HCT116 (cell line): ENCODE results near the gene FCN1.

Experiments
- EGR1 ChIP-seq: IDR thresholded peaks from 2 replicates; pipeline ENCODE4 v1.6.1; 2012; ENCODE audit warnings: low read depth
- ELF1 ChIP-seq: IDR thresholded peaks from 2 replicates; pipeline ENCODE4 v1.6.1; 2012; ENCODE audit warnings: low read depth, borderline replicate concordance
- POLR2AphosphoS5 ChIP-seq: IDR thresholded peaks from 2 replicates; pipeline ENCODE4 v1.6.1; 2011; ENCODE audit warnings: mild to moderate bottlenecking, low read depth, low read length, moderate library complexity
- RAD21 ChIP-seq: IDR thresholded peaks from 2 replicates; pipeline ENCODE4 v1.6.1; 2012; ENCODE audit warnings: low read depth, mild to moderate bottlenecking
- YY1 ChIP-seq: IDR thresholded peaks from 2 replicates; pipeline ENCODE4 v1.6.1; 2011; ENCODE audit warnings: low read length, low read depth, moderate library complexity, mild to moderate bottlenecking; ENCODE audit not compliant: insufficient replicate concordance; ENCODE audit errors: extremely low read depth
- TF ChIP-seq, protein P1 (sequence below), 3 experiments: fragments of 200-600 bp in 1 of 3; sonication (generic) in 1 of 3; IDR thresholded peaks in 2 of 3; conservative IDR thresholded peaks in 1 of 3; 2 replicates each; pipeline ENCODE4 v1.5.1; 2012 to 2017; ENCODE audit warnings: low read depth in 2 of 3, low read length in 2 of 3, antibody characterized with exemption in 1 of 3, borderline replicate concordance in 1 of 3, control low read depth in 1 of 3, mild to moderate bottlenecking in 1 of 3, mixed read lengths in 1 of 3, mixed run types in 1 of 3, moderate library complexity in 1 of 3; ENCODE audit not compliant: insufficient read depth in 1 of 3
- TF ChIP-seq, protein P2 (sequence below): IDR thresholded peaks from 2 replicates; pipeline ENCODE4 v1.6.1; 2012
- TF ChIP-seq, protein P3 (sequence below): IDR thresholded peaks from 2 replicates; pipeline ENCODE4 v1.6.1; 2011; ENCODE audit warnings: mild to moderate bottlenecking, low read length, moderate library complexity; ENCODE audit not compliant: insufficient replicate concordance; ENCODE audit errors: extremely low read depth

DNA sequence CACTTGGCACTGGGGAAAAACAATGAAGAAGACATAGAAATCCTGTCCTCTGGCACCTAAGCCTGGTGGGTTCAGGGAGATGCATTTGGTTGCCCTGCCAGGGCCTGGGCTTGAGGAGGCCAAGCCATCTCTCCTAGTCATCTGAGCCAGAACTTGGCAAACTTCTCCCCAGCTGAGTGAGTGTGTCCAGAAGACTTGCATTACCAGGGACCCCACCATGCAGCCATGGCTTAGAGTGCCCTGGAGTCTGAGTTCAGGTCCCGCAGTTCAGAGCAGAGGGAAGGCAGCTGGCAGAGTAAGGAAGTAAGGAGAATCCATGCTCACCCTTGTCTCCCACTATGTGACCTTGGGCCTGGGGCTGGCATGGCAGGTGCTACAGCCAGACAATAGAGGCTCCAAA lies 37.4 kb upstream of the FCN1 start:
- TF ChIP-seq YY1 (no peak), RAD21 (no peak), EGR1 (no peak), ELF1 (no peak), POLR2AphosphoS5 (no peak)
- TF ChIP-seq, protein P1, sequence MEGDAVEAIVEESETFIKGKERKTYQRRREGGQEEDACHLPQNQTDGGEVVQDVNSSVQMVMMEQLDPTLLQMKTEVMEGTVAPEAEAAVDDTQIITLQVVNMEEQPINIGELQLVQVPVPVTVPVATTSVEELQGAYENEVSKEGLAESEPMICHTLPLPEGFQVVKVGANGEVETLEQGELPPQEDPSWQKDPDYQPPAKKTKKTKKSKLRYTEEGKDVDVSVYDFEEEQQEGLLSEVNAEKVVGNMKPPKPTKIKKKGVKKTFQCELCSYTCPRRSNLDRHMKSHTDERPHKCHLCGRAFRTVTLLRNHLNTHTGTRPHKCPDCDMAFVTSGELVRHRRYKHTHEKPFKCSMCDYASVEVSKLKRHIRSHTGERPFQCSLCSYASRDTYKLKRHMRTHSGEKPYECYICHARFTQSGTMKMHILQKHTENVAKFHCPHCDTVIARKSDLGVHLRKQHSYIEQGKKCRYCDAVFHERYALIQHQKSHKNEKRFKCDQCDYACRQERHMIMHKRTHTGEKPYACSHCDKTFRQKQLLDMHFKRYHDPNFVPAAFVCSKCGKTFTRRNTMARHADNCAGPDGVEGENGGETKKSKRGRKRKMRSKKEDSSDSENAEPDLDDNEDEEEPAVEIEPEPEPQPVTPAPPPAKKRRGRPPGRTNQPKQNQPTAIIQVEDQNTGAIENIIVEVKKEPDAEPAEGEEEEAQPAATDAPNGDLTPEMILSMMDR (IDR thresholded peaks at IDR 0.05 in 2 of 3, conservative IDR thresholded peaks at IDR 0.05 in 1 of 3; ENCODE audit: borderline replicate concordance in 1 of 3, insufficient read depth in 1 of 3, low read depth in 2 of 3, low read length in 2 of 3) = no peak
- TF ChIP-seq, protein P2, sequence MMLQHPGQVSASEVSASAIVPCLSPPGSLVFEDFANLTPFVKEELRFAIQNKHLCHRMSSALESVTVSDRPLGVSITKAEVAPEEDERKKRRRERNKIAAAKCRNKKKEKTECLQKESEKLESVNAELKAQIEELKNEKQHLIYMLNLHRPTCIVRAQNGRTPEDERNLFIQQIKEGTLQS = no peak
- TF ChIP-seq, protein P3, sequence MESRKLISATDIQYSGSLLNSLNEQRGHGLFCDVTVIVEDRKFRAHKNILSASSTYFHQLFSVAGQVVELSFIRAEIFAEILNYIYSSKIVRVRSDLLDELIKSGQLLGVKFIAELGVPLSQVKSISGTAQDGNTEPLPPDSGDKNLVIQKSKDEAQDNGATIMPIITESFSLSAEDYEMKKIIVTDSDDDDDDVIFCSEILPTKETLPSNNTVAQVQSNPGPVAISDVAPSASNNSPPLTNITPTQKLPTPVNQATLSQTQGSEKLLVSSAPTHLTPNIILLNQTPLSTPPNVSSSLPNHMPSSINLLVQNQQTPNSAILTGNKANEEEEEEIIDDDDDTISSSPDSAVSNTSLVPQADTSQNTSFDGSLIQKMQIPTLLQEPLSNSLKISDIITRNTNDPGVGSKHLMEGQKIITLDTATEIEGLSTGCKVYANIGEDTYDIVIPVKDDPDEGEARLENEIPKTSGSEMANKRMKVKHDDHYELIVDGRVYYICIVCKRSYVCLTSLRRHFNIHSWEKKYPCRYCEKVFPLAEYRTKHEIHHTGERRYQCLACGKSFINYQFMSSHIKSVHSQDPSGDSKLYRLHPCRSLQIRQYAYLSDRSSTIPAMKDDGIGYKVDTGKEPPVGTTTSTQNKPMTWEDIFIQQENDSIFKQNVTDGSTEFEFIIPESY = no peak
